SHP77 (cell line): Measurements from ENCODE around the gene LSM4.
"Not testable (repeated sequence)": the region's sequence is repeated elsewhere in the genome, so short reads cannot be mapped to it uniquely, and the experiment has no call there.

Experiments
- DNase-seq, 2 experiments: peaks; one replicate each; lab custom pipeline; 2025; lab: John Stamatoyannopoulos, UW

Gene LSM4

GRCh38 chr19:18340990-18341868 lies 18.4 kb upstream of the LSM4 start:
- DNase-seq = no peak

- peak; percentile 13 to 60 for DNase-seq
Observed at GRCh38 chr19:18340190-18340989, 17.5 kb upstream of the LSM4 start, which contains the start of gene PGPEP1. Gene PGPEP1, plus strand, starts transcription at chr19:18340598. Its CDS starts 84 bp downstream, at chr19:18340682.

DNA sequence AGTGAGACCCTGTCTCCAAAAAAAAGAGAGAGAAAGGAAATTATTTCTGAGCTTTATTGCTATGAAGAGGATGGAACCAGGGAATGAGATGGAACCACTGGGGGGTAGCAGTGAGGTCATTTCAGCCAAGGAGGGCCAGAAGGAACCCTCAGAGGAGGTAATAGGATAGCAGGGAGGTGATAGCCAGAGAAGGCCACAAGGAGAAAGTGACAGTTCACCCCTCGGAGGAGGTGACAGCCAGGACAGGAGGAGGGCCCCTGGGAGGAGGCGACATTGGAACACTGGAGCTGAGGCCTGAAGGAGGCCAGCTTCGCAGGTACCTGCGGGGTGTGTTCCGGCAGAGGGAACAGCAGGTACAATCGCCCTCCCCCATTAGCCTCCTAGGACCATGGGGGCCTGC lies 16.8 kb upstream of the LSM4 start:
- DNase-seq = no peak

DNA sequence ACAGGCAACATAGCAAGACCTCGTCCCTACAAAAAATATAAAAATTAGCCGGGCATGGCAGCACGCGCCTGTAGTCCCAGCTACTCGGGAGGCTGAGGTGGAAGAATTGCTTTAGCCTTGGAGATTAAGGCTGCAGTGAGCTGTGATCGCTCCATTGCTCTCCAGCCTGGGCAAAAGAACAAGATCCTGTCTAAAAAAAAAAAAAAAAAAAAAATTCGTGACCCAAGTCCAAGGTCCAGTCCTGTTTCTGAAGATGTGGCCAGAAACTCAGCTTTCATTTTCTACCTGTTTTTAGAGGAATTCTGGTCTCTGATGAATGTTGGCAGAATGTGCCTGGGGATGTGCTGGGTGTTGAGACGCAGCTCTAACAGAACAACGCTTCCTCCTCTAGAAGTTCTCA lies 15.7 kb upstream of the LSM4 start:
- DNase-seq = no peak

DNA sequence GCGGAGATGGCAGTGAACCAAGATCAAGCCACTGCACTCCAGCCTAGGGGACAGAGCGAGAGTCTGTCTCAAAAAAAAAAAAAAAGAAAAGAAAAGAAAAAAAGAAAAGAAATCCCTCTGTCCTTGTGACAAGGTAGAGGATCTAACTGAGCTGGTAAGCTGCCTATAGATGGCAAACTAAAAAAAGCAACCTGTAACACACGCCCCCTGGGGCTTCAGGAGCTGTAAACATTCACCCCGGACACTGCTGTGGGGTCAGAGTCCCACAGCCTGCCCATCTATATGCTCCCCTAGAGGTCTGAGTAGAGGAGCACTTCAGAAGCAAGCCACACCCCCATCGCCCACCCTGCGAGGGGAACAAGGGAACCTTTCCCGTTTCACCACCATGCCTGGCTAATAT lies 13.2 kb upstream of the LSM4 start:
- DNase-seq = no peak

DNA sequence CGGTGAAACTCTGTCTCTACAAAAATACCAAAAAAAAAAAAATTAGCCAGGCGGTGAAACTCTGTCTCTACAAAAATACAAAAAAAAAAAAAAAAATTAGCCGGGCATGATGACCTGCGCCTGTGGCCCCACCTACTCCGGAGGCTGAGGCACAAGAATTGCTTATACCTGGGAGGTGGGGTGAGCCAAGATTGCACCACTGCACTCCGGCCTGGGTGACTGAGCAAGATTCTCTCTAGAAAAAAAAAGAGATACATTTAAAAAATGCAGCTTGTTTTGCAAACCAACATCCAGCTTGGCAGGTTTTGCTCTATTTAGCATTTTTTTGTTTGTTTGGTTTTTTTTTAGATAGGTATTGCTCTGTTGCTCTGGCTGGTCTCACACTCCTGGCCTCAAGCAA lies 10.8 kb upstream of the LSM4 start:
- no peak for DNase-seq

DNA sequence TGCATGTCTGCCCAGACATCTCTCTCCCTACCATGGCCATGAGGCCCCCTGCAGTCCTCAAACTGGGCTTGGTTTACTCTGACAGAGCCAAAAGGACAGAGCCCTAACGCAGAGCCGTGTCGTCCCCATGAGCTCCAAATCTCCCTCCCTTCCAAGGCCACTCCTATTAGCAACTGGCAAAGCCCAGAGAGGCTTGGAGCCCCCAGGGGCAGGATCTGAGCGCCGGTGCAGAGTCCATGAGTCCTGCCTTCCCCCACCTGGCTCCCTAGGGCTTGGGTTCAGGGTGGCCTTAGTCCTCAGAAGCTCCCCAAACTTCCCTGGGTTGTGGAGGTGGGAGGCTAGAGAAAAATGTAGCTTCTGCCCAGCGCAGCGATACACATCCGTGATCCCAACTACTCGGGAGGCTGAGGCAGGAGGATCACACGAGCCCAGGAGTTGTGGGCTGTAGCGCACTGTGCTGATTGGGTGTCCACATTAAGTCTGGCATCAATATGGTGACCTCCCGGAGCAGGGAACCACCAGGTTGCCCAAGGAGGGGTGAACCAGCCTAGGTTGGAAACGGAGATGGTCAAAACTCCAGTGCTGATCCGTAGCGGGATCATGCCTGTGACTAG lies 10.1 kb upstream of the LSM4 start:
- no peak for DNase-seq

- DNase-seq = no peak
Observed at GRCh38 chr19:18330868-18331267, 8.0 kb upstream of the LSM4 start.

- no peak for DNase-seq
Observed at GRCh38 chr19:18329035-18329376, 6.1 kb upstream of the LSM4 start.

GRCh38 chr19:18328340-18329034 lies 5.6 kb upstream of the LSM4 start:
- peak; percentile 93 to 95 for DNase-seq

GRCh38 chr19:18326772-18327171 lies 3.9 kb upstream of the LSM4 start:
- DNase-seq = no peak

DNA sequence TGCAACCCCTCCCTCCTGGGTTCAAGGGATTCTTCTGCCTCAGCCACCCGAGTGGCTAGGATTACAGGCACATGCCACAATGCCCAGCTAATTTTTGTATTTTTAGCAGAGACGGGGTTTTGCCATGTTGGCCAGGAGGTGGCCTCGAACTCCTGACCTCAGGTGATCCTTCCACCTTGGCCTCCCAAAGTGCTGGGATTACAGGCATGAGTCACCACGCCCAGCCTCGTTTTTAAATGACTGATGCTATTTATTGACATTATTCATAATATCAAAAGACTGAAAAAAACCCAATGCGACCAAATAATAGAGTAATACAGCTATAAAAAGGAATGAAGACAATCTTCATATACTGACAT lies 1.5 kb upstream of the LSM4 start:
- not testable (repeated sequence) for DNase-seq

DNA sequence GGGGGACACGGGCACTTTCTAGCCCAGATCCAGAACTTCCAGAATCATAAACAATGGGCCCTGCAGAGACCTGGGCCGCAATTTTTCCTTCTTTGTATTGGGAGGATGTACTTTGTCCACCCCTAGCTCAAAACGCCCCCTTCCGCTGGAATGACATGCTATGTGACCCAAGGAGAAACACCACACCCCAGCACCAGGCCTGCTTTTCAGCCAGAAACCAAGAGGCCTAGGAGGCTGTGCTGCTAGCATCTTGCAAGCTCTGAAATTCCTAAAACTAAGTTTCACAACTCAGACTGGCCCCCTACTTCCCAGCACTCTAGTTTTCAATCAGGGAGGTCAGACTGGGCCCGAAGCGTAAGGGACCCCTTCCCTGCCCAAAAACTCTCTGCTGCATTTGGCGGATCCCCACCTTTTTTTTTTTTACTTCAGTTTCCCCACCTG lies 538 bp downstream of the LSM4 start:
- DNase-seq = peak; percentile 32 to 64

GRCh38 chr19:18321734-18322102 lies 1.2 kb downstream of the LSM4 start:
- DNase-seq = no peak

GRCh38 chr19:18320865-18321733 lies 1.8 kb downstream of the LSM4 start:
- no peak for DNase-seq

GRCh38 chr19:18319591-18320135 lies 3.2 kb downstream of the LSM4 start:
- DNase-seq = no peak

DNA sequence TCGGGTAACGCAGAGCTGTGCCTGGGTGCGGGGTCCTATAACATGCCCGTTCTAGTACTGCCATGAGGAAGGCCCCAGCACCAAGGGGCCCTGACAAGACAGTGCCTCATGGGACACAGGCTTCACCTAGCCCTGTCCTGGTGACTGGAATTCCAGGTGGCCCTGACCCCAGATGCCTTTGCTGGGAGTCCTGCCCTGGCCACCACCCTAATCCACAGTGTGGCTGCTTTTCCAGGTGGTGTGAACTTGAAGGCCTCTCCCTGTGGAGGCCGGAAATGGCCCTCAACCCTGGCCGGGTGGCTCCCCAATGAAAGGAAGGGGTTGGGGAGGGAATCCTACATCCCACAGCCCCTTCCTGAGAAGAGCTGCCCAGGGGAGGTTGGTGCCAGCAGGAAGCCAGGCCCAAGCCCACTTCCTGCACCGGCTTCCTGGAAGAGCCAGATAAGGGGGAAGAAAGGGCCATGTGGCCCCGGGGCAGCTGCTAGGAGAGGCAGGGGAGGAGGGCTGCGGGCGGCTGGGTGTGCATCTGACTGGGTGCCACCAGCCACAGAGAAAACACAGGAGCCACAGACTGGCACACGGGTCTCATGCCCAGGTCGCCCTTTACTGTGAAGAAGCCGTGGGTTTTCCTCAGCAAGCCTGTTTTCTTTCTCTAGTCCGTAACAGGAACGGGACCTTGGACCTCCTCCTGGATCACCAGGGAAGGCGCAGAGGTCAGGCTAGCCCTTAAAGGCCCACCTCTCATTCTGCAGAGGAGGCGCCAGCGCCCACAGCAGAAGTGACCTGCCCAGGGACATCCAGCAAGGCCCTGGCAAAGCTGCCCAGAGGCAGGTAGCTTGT lies 4.7 kb downstream of the LSM4 start:
- DNase-seq = no peak

DNA sequence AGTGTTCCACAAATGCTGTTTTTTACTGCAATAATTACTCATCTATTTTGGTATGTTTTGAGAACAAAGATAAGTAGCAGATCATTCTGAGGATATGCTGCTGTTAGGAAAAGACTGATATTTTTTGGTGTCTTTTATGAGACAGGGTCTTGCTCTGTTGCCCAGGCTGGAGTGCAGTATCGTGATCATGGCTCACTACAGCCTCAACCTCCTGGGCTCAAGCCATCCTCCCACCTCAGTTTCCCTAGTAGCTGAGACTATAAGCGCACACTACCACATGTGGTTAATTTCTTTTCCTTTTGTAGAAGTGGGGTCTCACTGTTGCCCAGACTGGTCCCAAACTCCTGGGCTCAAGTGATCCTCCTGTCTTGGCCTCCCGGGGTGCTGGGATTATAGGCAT lies 9.5 kb downstream of the LSM4 start:
- DNase-seq = no peak

- DNase-seq = no peak
Observed at GRCh38 chr19:18312092-18312534, 10.8 kb downstream of the LSM4 start.

DNA sequence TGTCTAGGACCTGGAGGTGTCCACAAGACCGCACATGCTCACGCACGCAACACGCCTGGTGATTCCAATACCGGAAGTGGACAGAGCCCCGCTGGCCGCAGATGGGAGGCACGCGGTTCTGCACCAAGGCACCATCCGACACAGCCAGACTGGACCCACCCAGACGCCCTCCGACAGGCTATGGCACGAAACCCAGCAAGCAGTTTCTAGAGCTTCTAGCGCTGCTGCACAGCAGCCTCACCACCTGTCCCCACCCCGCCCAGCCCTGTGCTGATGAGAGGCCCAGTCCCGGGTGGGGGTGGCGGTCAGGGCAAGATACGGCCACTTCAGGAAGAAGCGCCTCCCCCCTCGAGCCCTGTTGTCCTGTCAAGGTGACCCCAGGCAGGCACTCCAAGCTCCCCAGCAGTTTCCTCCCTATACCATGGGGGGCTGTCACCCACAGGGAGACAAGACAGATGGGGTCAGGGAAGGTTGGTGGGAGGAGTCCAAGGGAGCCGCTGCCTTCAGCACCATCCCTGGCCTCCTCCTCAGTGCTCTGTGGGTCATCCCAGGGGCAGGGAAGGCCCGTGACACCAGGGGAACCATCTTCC lies 11.3 kb downstream of the LSM4 start:
- no peak for DNase-seq
